DMS114 treated with DMSO at 0.1 percent for 48 hours (cell line): ENCODE measurements around the gene MSTO1.
"Not testable (repeated sequence)": the region's sequence is repeated elsewhere in the genome, so short reads cannot be mapped to it uniquely, and the experiment has no call there.

ENCODE experiments used
- DNase-seq: peaks from one replicate; lab custom pipeline; 2025; ENCODE audit not compliant: unreplicated experiment; lab: John Stamatoyannopoulos, UW

Gene MSTO1

DNA sequence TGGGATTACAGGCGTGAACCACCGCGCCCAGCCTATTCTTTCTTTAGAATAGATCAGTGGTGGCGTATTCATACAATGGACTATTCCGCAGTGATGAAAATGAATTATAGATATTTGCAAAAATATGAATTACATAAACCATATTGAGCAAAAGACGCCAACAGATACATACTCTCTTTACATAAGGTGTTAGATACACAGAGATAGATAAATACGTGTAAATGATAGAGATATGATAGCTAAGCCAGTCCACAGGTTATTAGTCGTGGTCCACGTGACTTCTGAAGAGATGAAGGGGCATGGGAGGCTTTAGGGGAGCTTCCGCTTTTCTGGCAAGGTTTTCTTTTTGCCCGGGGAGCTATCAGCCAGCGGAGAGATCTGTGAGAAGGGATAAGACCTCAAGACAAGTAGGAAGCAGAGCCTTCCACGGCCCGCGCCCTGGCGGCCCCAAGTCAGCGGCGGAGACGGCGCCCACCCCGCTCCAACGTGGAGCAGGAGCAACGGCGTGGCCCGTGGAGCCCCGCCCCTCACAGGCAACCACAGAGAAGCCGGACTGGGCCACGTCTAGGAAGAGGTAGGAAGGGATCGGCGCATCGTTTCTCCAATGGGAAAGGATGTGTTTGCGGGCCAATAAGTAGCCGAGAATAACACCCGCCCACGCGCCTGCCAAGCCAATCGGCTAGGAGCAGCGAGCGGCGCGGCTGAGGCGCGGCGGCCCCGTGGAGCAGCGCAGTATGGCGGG is at the start of gene MSTO1:
Gene MSTO1, plus strand, starts transcription at position 704 of the 742 bp plus-strand sequence. Its CDS starts 31 bp downstream, at position 735.
- DNase-seq = peak; percentile 99

DNA sequence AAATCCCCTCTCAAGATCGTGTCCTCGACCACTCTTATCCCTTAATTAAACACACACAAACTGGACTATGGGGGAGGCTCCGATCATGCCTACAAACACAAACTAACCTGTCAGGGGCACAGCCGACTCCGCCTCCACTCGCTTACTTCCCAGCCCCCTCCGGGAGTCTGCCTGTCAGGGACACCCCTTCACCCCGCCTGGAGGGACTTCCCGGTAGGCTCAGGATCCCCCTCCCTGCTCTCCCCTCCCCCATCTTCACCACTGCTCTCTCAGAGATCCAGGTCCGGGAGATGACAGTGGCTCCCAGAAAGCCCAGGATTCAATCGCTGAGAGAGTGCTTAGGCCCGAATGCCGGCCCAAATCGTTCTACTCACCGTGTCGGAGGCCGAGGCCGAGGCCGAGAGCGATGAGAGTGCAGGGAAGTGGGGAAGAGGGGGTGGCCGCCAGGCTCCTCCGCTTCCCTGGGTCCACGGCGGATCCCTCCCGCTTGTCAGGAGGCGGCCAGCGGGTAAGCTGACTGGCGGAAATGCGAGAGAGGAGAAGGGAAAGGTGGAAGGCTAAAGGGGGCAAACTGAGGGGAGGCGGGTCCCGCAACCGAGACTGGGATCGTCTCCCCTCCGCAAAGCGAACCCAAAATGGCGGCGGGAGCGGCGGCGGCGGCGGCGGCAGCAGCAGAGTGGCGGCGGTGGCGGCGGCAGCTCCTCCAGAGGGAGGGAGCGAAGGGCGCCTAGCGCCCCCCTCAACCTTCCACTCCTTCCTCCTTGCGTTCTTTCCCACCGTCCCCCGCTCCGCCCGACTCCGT is 48.0 kb upstream of the MSTO1 start:
- not testable (repeated sequence) for DNase-seq

DNA sequence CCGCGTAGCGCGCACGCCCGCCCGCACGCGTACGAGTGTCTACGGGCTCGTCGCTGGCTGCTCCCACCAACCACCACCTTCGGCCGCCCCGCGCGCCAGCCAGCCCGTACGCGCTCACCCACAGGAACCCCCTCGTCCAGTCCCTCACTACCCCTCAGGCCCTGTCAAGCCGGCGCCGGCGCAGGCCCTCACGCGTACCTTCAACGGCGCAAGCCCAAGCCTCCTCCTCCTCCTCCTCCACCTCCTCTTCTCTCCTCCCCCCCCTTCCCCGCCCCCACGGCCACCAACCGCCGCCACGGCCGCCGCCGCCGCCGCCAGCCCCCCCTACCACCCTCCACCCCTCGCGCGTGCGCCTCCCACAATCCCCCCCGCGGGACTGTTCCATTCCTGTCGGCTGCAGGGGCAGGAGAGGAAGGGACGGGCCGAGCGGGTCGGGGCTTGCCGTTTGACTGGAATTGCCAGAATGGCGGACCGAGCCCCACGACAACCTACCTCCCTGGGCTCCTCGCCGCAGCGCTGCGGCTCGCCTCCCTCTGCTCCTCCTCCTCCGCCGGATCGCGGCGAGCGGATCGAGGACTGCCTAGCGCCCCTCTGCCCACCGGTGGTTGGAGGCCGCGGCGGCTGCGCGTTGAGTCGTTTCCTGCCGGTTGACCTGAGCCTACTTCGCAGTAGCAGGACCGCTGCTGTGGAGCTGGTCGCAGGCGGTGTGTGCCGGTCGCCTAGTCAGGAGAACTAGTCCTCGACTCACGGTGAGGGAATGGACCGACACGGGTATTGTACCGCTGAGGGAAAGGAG is 47.2 kb upstream of the MSTO1 start, which contains the start of gene ASH1L:
Gene ASH1L, minus strand, starts transcription at position 223 of the 796 bp plus-strand sequence. CDS start 41,284 bp downstream, outside the sequence.
- peak; percentile 92 for DNase-seq

DNA sequence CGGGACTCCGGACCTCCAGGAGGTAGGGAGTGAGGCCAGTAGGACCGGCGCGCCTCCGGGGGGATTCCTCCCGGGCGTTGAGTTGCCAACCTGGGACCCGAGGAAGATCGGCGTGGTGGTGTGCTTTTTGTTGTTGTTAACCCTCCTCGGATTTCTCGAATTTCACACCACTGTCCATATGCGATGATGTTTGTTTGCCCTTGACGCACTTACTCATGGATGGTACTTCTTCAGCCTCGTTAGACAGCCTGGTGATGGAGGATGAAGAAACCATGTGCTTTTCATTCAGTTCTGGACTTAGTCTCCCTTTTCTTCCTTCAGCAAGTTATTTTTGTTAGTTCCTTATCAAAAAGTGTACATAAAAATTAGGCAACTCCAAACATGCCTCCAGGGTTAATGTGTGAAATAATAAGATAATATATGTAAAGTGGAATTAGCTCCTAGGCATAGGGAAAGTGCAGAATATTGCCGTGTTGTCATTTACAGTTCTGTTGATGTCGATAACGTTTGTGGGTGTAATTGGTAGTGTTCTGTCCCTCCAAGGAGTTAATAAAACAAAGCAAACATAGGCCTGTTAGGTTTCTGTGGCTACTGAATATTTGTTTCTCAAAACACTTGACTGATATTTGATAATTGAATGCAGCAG is 46.5 kb upstream of the MSTO1 start:
- not testable (repeated sequence) for DNase-seq

DNA sequence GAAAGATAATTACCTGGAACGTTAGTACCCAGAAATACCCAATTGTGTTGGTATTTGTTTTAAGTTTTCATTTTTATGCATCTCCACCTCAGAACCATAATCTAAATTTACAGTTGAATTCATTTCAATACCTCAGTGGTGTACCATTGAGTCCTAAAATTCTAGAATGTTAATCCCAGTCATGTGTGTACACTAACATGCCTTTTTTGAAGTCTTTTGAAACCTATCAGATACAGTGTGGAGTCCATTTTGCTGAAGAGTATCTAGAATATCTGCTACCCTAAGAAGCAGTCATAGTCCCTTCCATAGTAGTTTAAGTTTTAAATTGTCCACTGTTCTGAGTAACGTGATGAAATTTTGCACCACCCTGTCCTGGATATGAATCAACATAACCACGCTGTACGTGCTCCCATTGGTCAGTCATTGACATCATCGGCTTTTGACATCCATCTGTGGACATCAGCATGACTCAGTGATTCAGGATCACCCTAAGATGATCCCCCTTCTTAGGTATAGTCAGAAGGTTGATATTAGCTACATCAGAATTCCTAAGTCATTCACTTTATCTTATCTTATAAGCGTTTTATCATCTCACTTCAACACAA is 39.9 kb upstream of the MSTO1 start:
- DNase-seq = no peak

DNA sequence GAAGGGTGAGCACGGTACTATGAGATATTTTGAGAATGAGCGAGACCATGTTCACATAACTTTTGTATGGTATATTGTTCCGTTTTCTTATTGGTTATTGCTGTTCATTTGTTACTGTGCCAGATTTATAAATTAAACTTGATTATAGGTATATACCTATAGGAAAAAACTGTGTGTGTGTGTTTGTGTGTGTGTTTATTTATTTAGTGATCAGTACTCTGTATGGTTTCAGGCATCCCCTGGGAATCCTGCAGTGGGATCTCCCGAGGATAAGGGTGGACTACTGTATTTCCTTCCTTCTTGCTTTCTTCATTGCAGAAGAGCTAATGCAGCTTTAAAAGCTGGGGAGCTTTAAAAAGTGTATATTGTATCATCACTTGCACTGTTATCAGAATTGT is 39.4 kb upstream of the MSTO1 start:
- DNase-seq = no peak

DNA sequence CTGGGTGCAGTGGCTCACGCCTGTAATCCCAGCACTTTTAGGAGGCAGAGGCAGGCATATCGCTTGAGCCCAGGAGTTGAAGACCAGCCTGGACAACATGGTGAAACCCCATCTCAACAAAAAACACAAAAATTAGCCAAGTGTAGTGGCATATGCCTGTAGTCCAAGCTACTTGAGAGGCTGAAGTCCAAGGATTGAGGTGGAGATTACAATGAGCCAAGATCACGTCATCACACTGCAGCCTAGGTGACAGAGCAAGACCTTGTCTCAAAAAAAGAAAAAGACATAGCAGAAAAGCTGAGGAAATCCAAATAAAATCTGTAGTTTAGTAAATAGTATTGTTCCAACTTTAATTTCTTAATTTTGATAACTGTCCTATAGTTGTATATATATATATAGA is 35.9 kb upstream of the MSTO1 start:
- DNase-seq = no peak

DNA sequence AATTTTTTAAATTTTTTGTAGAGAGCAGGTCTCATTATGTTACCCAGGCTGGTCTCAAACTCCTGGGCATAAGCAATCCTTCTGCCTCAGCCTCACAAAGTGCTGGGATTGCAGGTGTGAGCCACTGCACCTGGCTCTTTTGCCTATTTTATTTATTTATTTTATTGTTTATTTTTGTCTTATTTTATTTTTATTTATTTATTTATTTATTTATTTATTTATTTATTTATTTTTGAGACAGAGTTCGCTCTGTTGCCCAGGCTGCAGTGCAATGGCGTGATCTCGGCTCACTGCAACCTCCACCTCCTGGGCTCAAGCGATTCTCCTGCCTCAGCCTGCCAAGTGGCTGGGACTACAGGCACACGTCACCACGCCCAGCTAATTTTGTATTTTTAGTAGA is 34.4 kb upstream of the MSTO1 start:
- not testable (repeated sequence) for DNase-seq

DNA sequence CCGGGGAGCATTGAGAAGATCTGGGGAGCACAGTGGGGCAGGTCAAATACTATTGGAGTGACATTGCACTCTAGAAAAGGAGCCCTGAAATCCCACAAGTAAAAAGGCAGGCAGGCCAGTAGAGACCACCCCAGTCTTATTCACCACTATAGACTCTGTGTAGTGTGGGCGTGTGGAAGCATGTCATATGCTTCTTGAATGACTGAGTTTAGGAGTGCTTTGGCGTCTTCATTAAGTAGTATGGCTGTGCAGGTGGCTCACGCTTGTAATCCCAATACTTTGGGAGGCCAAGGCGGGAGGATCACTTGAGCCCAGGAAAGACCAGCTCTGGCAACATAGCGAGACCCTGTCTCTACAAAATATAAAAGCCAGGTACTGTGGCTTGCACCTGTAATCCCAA is 26.2 kb upstream of the MSTO1 start:
- not testable (repeated sequence) for DNase-seq

DNA sequence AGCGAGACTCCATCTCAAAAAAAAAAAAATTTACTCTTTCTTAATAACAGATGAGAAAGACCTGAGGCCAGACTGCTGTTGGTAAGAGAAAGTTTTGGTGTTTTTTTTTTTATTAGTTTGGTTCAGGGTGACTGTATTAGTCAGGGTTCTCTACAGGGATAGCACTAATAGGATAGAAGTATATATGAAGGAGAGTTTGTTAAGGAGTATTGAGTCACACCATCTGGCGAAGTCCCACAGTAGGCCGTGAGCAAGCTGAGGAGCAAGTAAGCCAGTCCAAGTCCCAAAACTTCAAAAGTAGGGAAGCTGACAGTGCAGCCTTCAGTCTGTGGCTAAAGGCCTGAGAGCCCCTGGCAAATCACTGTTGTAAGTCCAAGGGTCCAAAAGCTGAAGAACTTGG is 20.7 kb upstream of the MSTO1 start:
- not testable (repeated sequence) for DNase-seq

DNA sequence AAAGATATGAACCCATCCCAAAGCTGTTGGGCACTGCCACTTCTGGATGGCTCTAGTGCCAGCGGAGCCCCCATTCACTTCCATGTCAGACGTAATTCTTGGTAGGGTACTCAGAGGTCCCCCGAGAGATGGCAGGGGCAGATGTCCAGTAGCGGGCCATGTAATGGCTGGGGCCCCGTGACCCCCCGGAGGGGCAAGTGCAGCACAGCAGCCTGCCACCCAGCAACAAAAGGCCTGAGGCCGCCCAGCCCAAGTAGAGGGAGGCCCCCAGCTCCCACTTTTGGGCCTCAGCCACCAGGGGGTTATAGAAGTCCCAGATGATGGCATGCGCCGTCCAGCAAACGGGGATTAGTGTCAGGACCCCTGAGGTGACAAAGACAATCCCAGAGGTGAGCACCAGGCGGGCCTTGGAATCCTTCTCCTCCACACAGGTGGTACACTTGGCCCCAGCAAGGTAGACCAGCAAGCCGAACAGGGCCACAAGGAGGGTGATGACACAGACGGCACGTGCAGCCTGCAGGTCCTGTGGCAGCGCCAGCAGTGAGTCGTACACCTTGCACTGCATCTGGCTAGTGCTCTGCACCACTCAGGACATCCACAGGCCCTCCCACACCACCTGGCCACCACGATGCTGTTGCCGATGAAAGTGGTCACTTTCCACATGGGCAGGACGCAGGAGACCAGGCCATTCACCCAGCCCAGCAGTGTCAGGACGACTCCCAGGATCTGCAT is 19.3 kb upstream of the MSTO1 start:
- DNase-seq = not testable (repeated sequence)

DNA sequence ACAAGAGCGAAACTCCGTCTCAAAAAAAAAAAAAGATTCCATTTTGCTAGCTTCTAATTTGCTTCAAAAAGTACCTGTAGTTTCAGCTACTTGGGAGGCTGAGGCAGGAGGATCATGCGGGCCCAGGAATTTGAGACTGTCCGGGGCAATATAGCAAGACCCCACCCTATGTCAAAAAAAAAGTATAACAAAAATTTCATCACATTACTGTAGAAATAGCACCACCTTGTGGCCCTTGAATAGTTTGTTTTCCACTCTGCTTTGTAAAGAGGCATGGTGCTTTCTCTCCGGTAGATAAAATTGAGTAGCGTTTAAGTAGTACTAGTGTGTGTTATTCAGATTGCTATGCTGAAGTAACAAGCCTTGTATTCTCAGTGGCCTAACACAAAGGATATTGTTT is 18.2 kb upstream of the MSTO1 start:
- DNase-seq = peak; percentile 85

DNA sequence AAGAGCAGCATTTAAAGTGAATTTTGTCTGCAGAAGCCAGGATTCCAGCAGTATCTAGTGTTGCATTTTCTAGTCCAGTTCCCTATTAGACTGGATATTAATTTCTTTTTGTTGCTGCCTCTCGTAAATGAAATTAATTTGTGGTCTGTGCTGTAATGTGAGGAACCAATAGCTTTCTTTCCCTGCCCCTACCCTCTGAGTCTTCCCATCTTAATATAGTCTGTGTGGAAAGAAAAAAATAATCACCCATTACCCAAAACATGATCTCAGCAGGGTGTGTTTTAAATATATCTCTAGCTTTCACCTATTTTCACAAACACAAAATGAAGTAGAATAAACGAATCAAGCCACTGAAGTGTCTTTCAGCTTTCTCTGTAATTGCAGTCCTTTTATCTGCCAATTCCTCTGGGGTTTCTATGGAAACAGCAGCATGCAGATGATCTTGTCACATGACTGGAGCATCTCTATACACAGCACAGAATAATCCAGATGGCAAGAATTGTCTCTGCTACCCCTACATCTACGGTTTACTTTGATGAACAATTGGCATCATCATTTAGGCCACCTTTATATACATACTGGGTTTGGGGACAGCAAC is 14.0 kb upstream of the MSTO1 start:
- not testable (repeated sequence) for DNase-seq

DNA sequence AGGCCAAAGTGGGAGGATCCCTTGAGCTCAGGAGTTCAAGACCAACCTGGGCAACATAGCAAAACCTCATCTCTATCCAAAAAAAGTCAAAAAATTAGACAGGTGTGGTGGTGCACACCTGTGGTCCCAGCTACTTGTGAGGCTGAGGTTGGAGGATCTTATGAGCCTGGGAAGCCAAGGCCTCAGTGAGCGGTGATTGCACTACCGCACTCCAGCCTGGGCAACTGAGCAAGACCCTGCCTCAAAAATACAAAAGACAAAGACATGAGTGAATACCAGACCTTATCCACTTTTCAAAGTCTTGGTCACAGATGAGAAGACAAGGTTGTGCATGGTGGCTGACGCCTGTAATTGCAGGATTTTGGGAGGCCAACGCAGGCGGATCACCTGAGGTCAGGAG is 13.2 kb upstream of the MSTO1 start:
- no peak for DNase-seq

DNA sequence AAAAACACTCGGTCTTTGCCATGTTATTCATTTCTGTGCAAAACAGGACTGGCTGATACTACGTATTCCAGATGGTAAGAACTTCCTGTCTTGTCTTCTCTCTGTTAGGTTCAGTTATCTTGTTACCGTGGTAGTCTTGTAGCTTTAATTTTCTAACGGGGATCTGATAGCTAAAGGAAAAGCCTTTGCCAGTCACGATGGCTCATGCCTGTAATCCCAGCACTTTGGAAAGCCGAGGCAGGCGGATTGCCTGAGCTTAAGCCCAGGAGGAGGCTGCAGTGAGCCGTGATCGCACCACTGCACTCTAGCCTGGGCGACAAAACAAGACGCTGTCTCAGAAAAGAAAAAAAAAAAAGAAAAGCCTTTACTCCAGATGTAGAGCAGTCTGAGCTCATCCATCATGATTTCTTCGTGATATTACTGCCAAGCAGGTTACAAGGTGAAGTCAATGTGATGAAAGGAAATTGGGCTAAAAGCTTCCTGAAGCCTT is 11.1 kb upstream of the MSTO1 start:
- DNase-seq = no peak

DNA sequence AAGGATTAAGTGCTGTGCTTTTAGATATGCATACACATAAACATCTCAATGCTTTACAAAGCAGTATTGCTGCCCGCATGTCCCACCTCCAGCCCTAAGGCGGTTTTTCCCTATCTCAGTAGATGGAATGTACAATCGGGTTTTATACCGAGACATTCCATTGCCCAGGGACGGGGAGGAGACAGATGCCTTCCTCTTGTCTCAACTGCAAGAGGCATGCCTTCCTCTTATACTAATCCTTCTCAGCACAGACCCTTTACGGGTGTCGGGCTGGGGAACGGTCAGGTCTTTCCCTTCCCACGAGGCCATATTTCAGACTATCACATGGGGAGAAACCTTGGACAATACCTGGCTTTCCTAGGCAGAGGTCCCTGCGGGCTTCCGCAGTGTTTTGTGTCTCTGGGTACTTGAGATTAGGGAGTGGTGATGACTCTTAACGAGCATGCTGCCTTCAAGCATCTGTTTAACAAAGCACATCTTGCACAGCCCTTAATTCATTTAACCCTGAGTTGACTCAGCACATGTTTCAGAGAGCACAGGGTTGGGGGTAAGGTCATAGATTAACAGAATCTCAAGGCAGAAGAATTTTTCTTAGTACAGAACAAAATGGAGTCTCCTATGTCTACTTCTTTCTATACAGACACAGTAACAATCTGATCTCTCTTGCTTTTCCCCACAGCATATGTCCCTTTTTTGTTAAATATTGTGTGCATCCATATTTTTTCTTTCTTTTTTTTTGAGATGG is 10.0 kb upstream of the MSTO1 start:
- DNase-seq = not testable (repeated sequence)

DNA sequence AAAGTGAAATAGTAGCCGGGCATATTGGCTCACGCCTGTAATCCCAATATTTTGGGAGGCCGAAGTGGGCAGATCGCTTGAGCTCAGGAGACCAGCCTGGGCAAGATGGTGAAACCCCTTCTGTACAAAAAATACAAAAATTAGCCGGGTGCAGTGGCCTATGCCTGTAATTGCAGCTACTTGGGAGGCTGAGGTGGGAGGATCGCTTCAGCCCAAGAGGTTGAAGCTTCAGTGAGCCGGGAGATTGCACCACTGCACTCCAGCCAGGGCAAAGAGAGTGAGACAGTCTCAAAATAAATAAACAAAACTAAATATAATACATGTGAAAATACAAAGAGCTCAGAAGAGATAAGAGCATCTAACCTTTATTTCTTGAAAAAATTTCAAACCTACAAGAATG is 2.3 kb upstream of the MSTO1 start:
- DNase-seq = no peak

DNA sequence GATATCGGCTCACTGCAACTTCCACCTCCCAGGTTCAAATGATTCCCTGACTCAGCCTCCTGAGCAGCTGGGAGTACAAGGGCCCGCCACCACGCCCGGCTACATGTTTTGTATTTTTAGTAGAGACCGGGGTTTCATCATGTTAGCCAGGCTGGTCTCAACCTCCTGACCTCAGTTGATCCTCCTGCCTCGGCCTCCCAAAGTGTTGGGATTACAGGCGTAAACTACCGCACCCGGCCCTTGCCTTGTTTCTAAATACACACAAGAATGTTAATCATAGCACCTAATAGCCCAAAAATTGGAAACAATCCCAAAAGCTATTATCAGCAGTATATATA is 1.2 kb upstream of the MSTO1 start:
- DNase-seq = no peak

DNA sequence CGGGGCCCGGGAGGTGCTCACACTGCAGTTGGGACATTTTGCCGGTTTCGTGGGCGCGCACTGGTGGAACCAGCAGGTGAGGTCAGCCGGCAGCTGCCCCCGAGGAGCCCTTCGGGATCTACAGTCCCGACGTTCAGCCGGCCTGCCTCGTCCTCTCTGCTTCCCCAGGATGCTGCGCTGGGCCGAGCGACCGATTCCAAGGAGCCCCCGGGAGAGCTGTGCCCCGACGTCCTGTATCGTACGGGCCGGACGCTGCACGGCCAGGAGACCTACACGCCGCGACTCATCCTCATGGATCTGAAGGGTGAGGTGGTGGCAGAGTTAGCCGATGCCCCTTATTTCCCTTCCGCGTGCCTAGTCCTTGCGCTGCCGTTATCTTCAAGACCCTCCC is 234 bp downstream of the MSTO1 start:
- DNase-seq = not testable (repeated sequence)
